Heart left ventricle (tissue), 16 donors: ENCODE results near the gene PIGC. TPM values are rescaled to one million over a fixed set of nuclear protein-coding genes. Genes with fewer than 3 reads are reported as not detected.
A peak's percentile ranks its signal among the peaks of the same experiment; 100 is the strongest.

Source experiments
- ATAC-seq, 4 donors: fragments of 200-7000 bp; cut with Tn5 transposase; one replicate each; pipeline ENCODE4 v1.9.1; 2020 to 2022; ENCODE audit warnings: moderate library complexity in 4 of 4, mild to moderate bottlenecking in 3 of 4, moderate number of reproducible peaks in 1 of 4
- DNase-seq, 5 donors: peaks; one replicate each; pipeline ENCODE4 v3.0.0-alpha.2; 2020
- H3K27ac ChIP-seq, 12 donors: fragments of 200-600 bp; sonication (generic) in 4 of 12; one replicate each; pipeline versions ENCODE4 v1.5.0 to v1.8.0; 2016 to 2022; ENCODE audit warnings: mild to moderate bottlenecking in 2 of 12
- H3K27me3 ChIP-seq, 9 donors: fragments of 200-600 bp; sonication (generic) in 2 of 9; one replicate each; pipeline versions ENCODE4 v1.5.1 to v1.8.0; 2016 to 2022; ENCODE audit warnings: mild to moderate bottlenecking in 3 of 9
- H3K36me3 ChIP-seq, 9 donors: fragments of 200-600 bp; sonication (generic) in 2 of 9; one replicate each; pipeline versions ENCODE4 v1.5.0 to v1.8.0; 2018 to 2022; ENCODE audit warnings: mild to moderate bottlenecking in 2 of 9
- H3K4me1 ChIP-seq, 12 donors: fragments of 200-600 bp; sonication (generic) in 4 of 12; one replicate each; pipeline versions ENCODE4 v1.5.0 to v1.8.0; 2016 to 2022; ENCODE audit warnings: mild to moderate bottlenecking in 3 of 12
- H3K4me3 ChIP-seq, 12 donors: fragments of 200-600 bp; sonication (generic) in 4 of 12; one replicate each; pipeline versions ENCODE4 v1.5.0 to v1.8.0; 2017 to 2022; ENCODE audit warnings: mild to moderate bottlenecking in 9 of 12, moderate library complexity in 4 of 12
- H3K9me3 ChIP-seq, 12 donors: fragments of 200-600 bp; sonication (generic) in 4 of 12; one replicate each; pipeline versions ENCODE4 v1.5.0 to v1.8.0; 2016 to 2022; ENCODE audit warnings: mild to moderate bottlenecking in 1 of 12
- CTCF ChIP-seq, 12 donors: fragments of 200-600 bp; sonication (generic) in 4 of 12; IDR thresholded peaks; one replicate each; pipeline versions ENCODE4 v1.5.0 to v1.8.0; 2018 to 2022; ENCODE audit warnings: antibody characterized with exemption in 12 of 12, mild to moderate bottlenecking in 5 of 12
- POLR2A ChIP-seq, 2 donors: fragments of 450-650 bp; IDR thresholded peaks; one replicate each; pipeline ENCODE4 v1.6.1; 2017; ENCODE audit warnings: antibody characterized with exemption in 2 of 2, mild to moderate bottlenecking in 2 of 2, moderate library complexity in 2 of 2
- WGBS, 4 donors: extraction: QIAGEN DNeasy Blood & Tissue Kit in 2 of 4; methylation state at CpG; one replicate each; pipeline versions ENCODE4 v1.1.5 to v1.1.7; 2013 to 2018; 5-methylcytosine and 5-hydroxymethylcytosine counted together
- intact Hi-C, 10 donors: fragments of 100-400 bp; cut with DNase I; formaldehyde crosslinking; loops; one replicate each; pipeline versions ENCODE4 v1.11.1 to v1.14.2; 2022
- polyA plus RNA-seq, 2 donors: library from polyadenylated mRNA; stranded (reverse); fragments of 200-250 nt; gene quantifications; one replicate each; pipeline ENCODE4 v1.2.3, GENCODE V29; 2013
- total RNA-seq, 9 donors: library from RNA; depleted of rRNA in 2 of 9; stranded (reverse); fragments of >200 nt in 2 of 9; fragmentation: NEBNext Ultra II Directional in 3 of 9; extraction: Animal tissue kit (Norgen Biotek cat#: 25700) in 3 of 9; gene quantifications; one replicate each; pipeline versions ENCODE4 v1.1.0 to v1.2.4, GENCODE V29; 2016 to 2023
- donor health status: ischemic (EF 13 %, LVEDD 7.1; RV severe dilation, severe dysfunction).
- donor health status: healthy with polysubstance abuse.
- donor health status: DM: no; HTN: yes; CAD: no.
- donor health status: DM: no; HTN: no; CAD: no.
- donor health status: ischemic (EF 25% LVEDD 6.9; RV normal size, moderate dysfunction).
- donor health status: ischemic (EF 25% LVEDD 5.7; RV mildly dilated, moderate dysfunction).
- donor health status: healthy.
- donor health status: DM: yes; HTN: yes; CAD: no.
- donor health status: ischemic (EF 35%, LVEDD 5.7; RV mildly dilated, moderate dysfunction).
- donor health status: nonischemic (EF 11% LVEDD 7.7; RV severe dilation, severe dysfunction).
- donor health status: DM: yes; HTN: yes; CAD: no.
- donor health status: PGD.
- donor health status: ischemic (EF 29% LVEDD 5.4; RV normal size, mild dysfunction).
- donor health status: nonischemic (EF 23%, LVEDD 6.1; RV moderate dilation, normal function).

PIGC gene
- total and polyA plus RNA-seq, 11 donors, result 12.3 to 22.9 (median 15.7) TPM

DNA sequence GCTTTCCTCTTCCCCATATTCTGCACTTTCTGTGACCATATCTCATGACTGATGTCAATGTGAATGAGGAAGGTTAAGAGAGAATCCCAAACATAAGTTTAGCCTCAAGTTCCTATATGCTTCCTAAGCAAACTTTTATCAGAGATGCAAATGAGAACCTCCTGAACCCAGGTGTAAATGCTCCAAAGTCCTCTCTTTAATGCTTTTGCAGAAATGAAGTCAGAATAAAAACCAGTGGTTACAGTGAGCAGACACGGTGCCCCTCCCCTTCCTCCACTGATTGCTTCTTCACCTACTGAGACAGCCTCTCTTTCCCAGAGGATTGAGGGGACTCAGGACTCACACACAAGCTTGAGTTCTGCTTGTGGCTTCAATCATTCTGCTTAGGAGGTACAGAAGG, 11.6 kb upstream of the PIGC start:
- DNase-seq, result no peak
- intact Hi-C loops, result loop anchor here in 5 of 10 donors (10.0 kb wide), 3 partner anchors 79 to 269 kb away; partner anchors contain the start of gene SUCO (in 2 of the 5)
- TF ChIP-seq POLR2A (IDR thresholded peaks at IDR 0.05) (no peak), CTCF (IDR thresholded peaks at IDR 0.05) (no peak)
- H3K9me3 ChIP-seq, result no peaks in the 10 kb centered on the region
- H3K36me3 ChIP-seq, result no peaks in the 10 kb centered on the region
- H3K4me3 ChIP-seq, result no peak overlapping the region
- H3K4me1 ChIP-seq, result peaks cover 0 to 20% (median under 1%) of the 10 kb centered on the region in 12 donors
- WGBS, 4 donors, result 84 to 89% (median 88%) methylated on average over 1 of the region's 1 CpG
- no peak overlapping the region for H3K27ac ChIP-seq
- H3K27me3 ChIP-seq, result no peaks in the 10 kb centered on the region
- ATAC-seq, result no peak

DNA sequence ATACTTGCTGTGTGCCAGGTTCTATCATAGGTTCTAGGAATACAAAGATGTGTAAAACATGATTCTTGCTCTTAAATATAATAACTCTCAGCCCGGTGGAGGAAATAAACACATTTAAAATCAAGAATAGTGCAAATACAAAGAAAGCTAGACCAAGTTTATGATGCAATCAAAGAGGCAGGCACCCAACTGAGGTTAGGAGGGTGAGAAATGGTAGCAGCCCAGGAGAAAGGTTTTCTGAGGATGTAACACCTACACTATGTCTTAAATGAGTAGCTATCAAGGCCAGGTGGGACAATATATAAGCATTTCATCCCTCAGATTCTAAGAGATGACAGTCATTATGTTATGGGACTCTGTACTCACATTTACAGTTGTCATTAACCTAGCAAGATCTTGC, 9.7 kb upstream of the PIGC start:
- ATAC-seq, result no peak
- 83 to 91% (median 84%) methylated on average over 1 of the region's 1 CpG for WGBS, 4 donors
- Histone ChIP-seq H3K27ac (no peak overlapping the region), H3K36me3 (no peaks in the 10 kb centered on the region), H3K4me3 (no peak overlapping the region), H3K4me1 (peaks cover 0 to 25% (median 6%) of the 10 kb centered on the region in 12 donors), H3K27me3 (no peaks in the 10 kb centered on the region), H3K9me3 (no peaks in the 10 kb centered on the region)
- intact Hi-C loops, result loop anchor here (2.0 to 10.0 kb wide), 6 partner anchors 79 to 271 kb away; partner anchors contain the start of gene SUCO (in 6 of the 10)
- DNase-seq, result no peak
- TF ChIP-seq CTCF (IDR thresholded peaks at IDR 0.05), result no peak
- TF ChIP-seq POLR2A (IDR thresholded peaks at IDR 0.05), result no peak

GRCh38 chr1:172453153-172453545, 9.3 kb upstream of the PIGC start:
- Histone ChIP-seq H3K4me3 (peak overlapping the region in 1 of 12 donors; percentile 6), H3K27me3 (no peaks in the 10 kb centered on the region), H3K9me3 (no peaks in the 10 kb centered on the region), H3K4me1 (peaks cover 0 to 25% (median 6%) of the 10 kb centered on the region in 12 donors), H3K36me3 (no peaks in the 10 kb centered on the region), H3K27ac (peak overlapping the region in 8 of 12 donors; percentile 7 to 43 (median 30))
- no peak for TF ChIP-seq CTCF (IDR thresholded peaks at IDR 0.05)
- TF ChIP-seq POLR2A (IDR thresholded peaks at IDR 0.05), result no peak
- DNase-seq (no peak), ATAC-seq (no peak)
- 53 to 61% (median 57%) methylated on average over 6 of the region's 6 CpGs for WGBS, 4 donors
- intact Hi-C loops, result loop anchor here (2.0 to 10.0 kb wide), 6 partner anchors 79 to 272 kb away; partner anchors contain the start of gene SUCO (in 6 of the 10)

DNA sequence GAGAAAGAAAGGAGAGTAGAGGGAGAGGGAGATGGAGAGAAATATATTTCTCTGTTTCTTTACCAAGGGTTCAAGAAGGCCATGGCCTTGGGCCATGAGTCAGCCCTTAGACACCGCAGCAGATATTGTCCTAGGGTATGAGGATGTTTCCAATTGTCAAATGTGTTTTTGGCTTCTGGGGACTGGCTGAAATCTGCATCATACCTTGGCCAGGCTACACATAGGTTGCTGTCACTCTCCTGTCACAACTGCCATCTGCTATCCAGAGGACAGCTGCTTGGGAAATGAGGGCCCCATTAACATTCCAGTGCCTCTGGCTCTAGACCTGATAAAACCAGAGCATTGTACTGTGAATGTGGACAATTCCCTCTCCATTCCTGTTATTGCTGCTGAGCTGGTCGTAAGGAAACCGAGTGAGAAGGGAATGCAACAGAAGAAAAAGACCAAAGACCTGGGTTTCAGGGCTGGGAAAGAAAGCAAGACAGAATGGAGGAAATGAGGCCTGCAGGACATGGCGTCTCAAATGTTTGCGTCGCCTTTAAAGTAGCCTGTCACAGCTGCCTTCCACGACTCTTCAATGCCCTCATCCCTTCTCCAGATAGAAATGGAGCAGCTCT, 8.8 kb upstream of the PIGC start:
- intact Hi-C loops, result loop anchor here (2.0 to 10.0 kb wide), 6 partner anchors 80 to 272 kb away; partner anchors contain the start of gene SUCO (in 6 of the 10)
- Histone ChIP-seq H3K4me1 (peaks cover 0 to 25% (median 6%) of the 10 kb centered on the region in 12 donors), H3K9me3 (no peaks in the 10 kb centered on the region), H3K4me3 (peak overlapping the region in 1 of 12 donors; percentile 6), H3K36me3 (no peaks in the 10 kb centered on the region), H3K27me3 (no peaks in the 10 kb centered on the region), H3K27ac (peak overlapping the region in 8 of 12 donors; percentile 7 to 43 (median 30))
- ATAC-seq, result peak; percentile 45 to 57 (median 52)
- TF ChIP-seq POLR2A (IDR thresholded peaks at IDR 0.05) (no peak), CTCF (IDR thresholded peaks at IDR 0.05) (no peak)
- no peak for DNase-seq
- 43 to 59% (median 46%) methylated on average over 7 of the region's 7 CpGs for WGBS, 4 donors
